ENCODE data around the gene MAP7.
"Not testable (repeated sequence)": the region's sequence is repeated elsewhere in the genome, so short reads cannot be mapped to it uniquely, and the experiment has no call there.

The MAP7 gene

DNA sequence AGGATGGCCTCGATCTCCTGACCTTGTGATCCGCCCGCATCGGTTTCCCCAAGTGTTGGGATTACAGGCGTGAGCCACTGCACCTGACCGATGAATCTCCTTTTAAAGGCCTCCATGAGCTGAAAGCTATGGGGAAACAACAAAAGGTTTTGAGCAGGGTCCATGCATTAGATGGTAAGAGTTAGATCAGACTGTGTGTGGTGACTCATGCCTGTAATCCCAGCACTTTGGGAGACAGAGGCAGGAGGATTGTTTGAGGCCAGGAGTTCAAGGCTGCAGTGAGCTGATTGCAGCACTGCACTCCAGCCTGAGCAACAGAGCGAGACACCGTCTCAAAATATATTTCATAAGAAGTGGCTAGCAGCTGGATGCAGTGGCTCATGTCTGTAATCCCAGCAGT, 219.6 kb downstream of the MAP7 start:
- DNase-seq, result no peak

- DNase-seq, result no peak
Observed at GRCh38 chr6:136326038-136326553, 224.1 kb downstream of the MAP7 start.

GRCh38 chr6:136324686-136325380, 225.4 kb downstream of the MAP7 start:
- no peak for DNase-seq

- no peak for DNase-seq
Observed at GRCh38 chr6:136323431-136324112, 226.7 kb downstream of the MAP7 start.

DNA sequence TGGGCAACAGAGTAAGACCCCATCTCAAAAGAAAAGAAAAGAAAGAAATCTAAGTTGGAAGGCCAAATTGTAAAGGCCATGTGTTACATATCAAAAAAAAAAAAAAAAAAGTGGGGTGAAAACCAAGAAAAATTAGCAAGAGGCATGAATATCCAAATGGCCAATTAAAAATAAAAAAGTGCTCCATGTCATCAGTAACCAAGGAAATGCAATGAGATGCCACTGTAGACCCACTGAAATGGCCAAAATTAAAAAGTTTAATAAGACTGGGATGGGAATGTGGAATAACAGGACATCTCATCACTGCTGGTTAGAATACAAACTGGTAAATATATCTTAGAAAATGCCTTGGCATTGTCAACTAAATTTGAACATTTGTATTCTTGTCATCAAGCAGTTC, 230.5 kb downstream of the MAP7 start:
- no peak for DNase-seq

- no peak for DNase-seq
Observed at GRCh38 chr6:136318676-136319075, 231.5 kb downstream of the MAP7 start.

- DNase-seq, result no peak
Observed at GRCh38 chr6:136317971-136318370, 232.3 kb downstream of the MAP7 start.

GRCh38 chr6:136317021-136317694, 233.1 kb downstream of the MAP7 start:
- DNase-seq, result peak; percentile 80

DNA sequence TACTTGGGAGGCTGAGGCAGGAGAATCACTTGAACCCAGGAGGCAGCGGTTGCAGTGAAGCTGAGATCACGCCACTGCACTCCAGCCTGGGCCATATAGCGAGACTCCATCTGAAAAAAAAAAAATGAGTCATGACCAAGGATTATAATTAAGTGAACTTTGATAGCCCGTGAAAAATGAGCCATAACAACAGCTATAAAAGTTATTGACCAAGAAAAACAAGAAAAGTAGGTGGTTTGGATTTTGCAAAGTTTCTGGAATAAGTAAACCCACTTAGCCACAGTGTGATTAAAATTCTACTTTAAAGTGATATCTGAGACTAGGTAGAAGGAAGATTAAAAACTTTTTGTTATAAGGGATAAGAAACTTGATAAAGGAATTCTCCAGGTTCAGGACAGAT, 234.6 kb downstream of the MAP7 start:
- no peak for DNase-seq

- DNase-seq, result no peak
Observed at GRCh38 chr6:136312975-136313374, 237.2 kb downstream of the MAP7 start.

- no peak for DNase-seq
Observed at GRCh38 chr6:136309729-136310311, 240.4 kb downstream of the MAP7 start.

GRCh38 chr6:136309171-136309570, 241.1 kb downstream of the MAP7 start:
- DNase-seq, result no peak

GRCh38 chr6:136308469-136308868, 241.8 kb downstream of the MAP7 start:
- DNase-seq, result not testable (repeated sequence)

DNA sequence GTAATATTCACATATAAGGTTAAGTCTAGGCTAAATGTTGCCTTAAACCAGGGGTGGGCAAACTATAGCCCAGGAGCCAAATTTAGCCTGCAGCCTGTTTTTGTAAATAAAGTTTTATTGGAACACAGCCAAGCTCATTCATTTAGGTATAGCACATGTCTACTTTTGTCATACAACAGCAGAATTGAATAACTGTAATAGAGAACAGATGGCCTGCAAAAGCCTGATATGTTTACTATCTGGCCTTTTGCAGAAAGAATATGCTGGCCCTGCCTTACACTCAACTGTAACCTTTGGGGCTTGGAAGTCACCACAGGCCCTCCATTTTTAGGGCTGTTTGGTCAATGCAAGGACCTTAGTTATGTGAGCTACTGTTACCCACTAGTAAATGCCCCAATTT, 242.9 kb downstream of the MAP7 start:
- DNase-seq, result no peak

DNA sequence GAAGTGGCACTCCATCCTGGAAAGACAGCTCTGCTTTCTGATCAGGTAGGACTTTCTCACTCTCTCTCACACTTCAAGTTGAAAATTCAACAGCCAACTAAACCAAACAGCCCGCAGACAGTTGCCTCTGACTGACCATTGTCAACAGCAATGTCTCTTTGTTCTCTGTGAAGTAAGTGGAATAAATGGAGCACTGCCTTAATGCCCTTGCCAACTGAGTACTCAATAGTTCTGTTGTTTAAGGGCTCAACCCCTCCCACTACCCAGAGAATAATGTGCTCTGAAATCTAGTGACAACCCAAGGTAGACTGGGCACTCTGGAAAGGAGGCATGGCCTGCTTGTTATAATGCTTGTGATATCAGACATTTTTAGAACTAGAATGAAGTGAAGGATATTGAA, 243.8 kb downstream of the MAP7 start:
- no peak for DNase-seq

DNA sequence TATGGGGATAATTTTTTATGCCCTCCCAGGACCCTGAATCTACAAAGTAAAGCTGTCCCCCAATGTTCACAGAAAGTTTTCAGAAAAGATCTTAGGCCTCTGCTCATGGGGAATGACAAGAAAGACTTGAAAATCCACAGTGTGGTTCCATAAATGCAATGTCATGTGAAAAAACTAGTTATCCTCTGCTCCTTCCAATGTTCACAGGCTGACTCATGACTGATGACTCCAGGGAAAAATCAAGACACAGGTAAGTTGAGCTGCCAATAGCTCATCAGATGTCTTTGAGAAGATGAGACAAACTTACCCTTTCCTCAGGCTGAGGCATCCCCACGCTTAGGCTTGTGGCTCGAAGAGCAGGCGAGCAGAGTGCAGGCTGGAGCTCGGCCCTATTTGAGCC, 245.8 kb downstream of the MAP7 start:
- DNase-seq, result no peak

DNA sequence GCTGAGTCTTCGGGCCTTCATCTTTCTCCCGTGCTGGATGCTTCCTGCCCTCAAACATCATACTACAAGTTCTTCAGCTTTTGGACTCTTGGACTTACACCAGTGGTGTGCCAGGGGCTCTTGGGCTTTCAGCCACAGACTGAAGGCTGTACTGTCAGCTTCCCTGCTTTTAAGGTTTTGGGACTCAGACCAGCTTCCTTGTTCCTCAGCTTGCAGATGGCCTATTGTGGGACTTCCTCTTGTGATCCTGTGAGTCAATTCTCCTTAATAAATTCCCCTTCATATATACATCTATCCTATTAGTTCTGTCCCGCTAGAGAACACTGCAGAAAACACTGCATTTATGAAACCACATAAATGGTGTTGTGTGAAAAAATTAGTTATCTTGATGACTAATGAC, 246.7 kb downstream of the MAP7 start:
- no peak for DNase-seq

GRCh38 chr6:136294621-136295020, 255.6 kb downstream of the MAP7 start:
- DNase-seq, result no peak
